ENCODE results near the gene ANKRD26. TPM values are rescaled to one million over a fixed set of nuclear protein-coding genes. Genes with fewer than 3 reads are reported as not detected.

Gene ANKRD26
- total RNA-seq (10 to 100 TPM; 13.8 to 17.6 TPM), polyA plus RNA-seq (ENCODE audit: insufficient read depth, low read depth, low replicate concordance) (1.1 TPM)
- long read RNA-seq, donor 1: 0 reads
- long read RNA-seq, donor 2: 0 reads

DNA sequence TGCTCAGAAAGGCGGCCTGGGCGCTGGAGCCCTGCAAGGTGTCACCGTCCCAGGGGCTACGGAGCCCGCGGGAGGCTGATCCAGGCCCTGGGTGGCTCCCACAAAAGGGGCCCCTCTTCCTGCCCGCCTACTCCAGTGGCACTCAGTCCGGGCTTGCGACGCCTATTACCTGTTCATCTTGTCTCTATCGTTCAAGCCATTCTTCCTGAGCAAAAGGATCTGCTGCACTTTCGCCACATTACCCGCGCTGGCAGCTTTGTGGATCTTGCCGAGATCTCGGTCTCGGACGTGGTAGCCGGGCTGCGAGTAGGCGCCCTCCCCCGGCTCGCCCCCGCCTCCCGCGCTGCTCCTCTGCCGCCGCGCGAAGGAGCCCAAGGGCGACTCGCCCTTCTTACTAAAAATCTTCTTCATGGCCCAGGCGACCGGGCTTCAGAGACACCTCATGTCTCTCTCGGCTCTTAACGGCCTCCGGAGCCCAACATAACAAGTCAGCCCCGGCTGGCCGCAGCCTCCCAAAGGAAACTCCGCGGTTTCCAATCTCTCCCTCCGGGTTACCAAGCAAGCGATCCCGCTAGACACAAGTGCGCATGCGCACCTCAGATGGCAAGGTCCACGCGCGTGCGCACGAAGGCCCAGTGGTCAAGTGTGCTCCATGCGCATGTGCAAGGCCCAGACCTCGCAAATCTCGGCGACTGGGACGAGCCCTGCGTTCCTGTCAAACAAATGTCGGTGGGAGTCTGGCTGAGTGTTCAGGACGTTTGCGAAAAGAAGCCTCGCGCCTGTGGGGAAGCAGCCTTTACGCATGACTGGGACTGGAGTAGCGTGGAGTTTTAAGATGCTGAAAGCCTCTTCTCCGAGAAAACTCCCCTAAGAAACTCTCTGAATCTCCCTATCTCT, at the start of gene ANKRD26:
TSS of gene ANKRD26 (minus strand) at position 579 of the 897 bp plus-strand sequence. CDS start at position 411, 168 bp downstream.
- Histone ChIP-seq H3K9me3 (no peaks in the 10 kb centered on the region), H3K36me3 (ENCODE audit: low read depth, missing control alignments) (no peaks in the 10 kb centered on the region), H3K27ac (peak within 1 kb of the TSS; percentile 82 to 84), H3K4me1 (peaks cover 7% of the 10 kb centered on the region), H3K27me3 (no peaks in the 10 kb centered on the region), H3K4me3 (peak within 1 kb of the TSS; percentile 81 to 82)
- peak; percentile 97 for DNase-seq
- TF ChIP-seq POLR2A (IDR thresholded peaks at IDR 0.05): no peak
- TF ChIP-seq, protein P1, sequence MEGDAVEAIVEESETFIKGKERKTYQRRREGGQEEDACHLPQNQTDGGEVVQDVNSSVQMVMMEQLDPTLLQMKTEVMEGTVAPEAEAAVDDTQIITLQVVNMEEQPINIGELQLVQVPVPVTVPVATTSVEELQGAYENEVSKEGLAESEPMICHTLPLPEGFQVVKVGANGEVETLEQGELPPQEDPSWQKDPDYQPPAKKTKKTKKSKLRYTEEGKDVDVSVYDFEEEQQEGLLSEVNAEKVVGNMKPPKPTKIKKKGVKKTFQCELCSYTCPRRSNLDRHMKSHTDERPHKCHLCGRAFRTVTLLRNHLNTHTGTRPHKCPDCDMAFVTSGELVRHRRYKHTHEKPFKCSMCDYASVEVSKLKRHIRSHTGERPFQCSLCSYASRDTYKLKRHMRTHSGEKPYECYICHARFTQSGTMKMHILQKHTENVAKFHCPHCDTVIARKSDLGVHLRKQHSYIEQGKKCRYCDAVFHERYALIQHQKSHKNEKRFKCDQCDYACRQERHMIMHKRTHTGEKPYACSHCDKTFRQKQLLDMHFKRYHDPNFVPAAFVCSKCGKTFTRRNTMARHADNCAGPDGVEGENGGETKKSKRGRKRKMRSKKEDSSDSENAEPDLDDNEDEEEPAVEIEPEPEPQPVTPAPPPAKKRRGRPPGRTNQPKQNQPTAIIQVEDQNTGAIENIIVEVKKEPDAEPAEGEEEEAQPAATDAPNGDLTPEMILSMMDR (IDR thresholded peaks at IDR 0.05): peak in 1 of 3 experiments; percentile 4
- 0 to 1% methylated on average over 46 to 65 of the region's 65 CpGs for WGBS, 2 donors
- intact Hi-C loops (cut with DNase I; ENCODE audit: low total_unique reads): no loop called here

DNA sequence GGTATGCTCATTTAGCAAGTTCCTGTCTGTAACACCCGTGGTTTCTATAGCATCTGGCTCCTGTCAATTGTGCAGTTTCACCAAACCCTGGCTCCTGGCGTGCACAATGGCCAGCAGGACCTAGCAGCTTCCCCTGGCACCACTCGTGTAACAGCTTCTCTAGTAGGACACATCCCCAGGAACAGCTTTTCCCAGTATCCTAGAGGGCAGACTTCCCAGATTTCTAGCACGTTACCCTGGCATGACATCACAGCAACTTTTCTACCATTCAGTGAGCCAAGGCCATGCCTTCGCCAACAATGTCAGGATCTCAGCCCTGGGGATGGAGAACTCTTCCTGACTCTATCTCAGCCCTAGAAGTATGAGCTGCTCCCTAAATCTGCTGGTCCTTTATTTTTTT, 47.4 kb upstream of the ANKRD26 start:
- Histone ChIP-seq H3K27ac (no peak overlapping the region), H3K9me3 (no peaks in the 10 kb centered on the region), H3K36me3 (ENCODE audit: low read depth, missing control alignments) (no peaks in the 10 kb centered on the region), H3K27me3 (no peaks in the 10 kb centered on the region), H3K4me3 (no peak overlapping the region), H3K4me1 (peaks cover 4% of the 10 kb centered on the region)
- TF ChIP-seq, protein P1 (IDR thresholded peaks at IDR 0.05): no peak
- no peak for TF ChIP-seq POLR2A (IDR thresholded peaks at IDR 0.05)
- DNase-seq: no peak
- WGBS, 2 donors: 84 to 85% methylated on average over 5 of the region's 5 CpGs
- intact Hi-C loops (cut with DNase I; ENCODE audit: low total_unique reads): no loop called here

DNA sequence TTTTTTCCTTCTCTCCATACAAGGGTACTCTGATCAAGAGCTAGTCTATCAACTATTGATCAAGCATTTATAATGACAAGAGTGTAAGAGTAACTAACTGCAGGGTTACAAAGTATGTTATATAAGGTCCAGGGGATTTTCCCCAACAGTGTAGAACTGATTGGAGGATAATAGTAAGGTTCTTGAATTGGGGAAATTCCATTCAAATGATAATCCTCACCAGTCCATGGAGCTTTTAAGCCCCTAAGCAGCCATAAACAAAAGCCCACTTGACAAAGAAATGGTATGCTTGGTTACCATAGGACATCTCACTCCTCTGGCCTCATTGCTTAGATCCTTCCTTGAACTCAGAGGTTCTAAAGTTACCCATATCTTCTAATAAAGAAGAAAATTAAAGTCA, 45.6 kb upstream of the ANKRD26 start:
- Histone ChIP-seq H3K9me3 (no peaks in the 10 kb centered on the region), H3K27me3 (no peaks in the 10 kb centered on the region), H3K27ac (no peak overlapping the region), H3K4me1 (no peaks in the 10 kb centered on the region), H3K36me3 (ENCODE audit: low read depth, missing control alignments) (no peaks in the 10 kb centered on the region), H3K4me3 (no peak overlapping the region)
- DNase-seq: no peak
- intact Hi-C loops (cut with DNase I; ENCODE audit: low total_unique reads): no loop called here
- TF ChIP-seq POLR2A (IDR thresholded peaks at IDR 0.05): no peak
- TF ChIP-seq, protein P1 (IDR thresholded peaks at IDR 0.05): no peak

DNA sequence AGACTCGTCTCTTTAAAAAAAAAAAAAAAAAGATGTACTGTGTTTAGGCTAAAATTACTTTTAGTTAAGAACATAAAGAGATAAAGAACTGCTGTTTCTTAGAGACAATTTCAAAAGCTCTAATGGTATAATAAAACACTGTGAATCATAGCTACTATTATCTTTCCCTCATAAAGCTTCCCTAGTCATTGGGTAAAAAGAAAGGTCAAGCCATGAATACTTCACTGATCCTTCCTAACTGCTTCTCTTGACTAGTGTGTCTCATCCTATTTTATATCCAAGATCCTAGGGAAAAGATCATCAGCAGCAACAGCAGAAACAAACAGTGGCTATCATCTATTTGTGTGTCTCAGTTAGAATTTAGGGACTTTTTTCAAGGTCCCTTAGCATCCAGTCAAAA, 43.4 kb upstream of the ANKRD26 start:
- intact Hi-C loops (cut with DNase I; ENCODE audit: low total_unique reads): no loop called here
- no peaks in the 10 kb centered on the region for H3K36me3 ChIP-seq (ENCODE audit: low read depth, missing control alignments)
- WGBS, 2 donors: 90 to 91% methylated on average over 1 of the region's 1 CpG
- no peak overlapping the region for H3K27ac ChIP-seq
- no peak for DNase-seq
- no peak overlapping the region for H3K4me3 ChIP-seq
- TF ChIP-seq, protein P1 (IDR thresholded peaks at IDR 0.05): no peak
- TF ChIP-seq POLR2A (IDR thresholded peaks at IDR 0.05): no peak
- no peaks in the 10 kb centered on the region for H3K4me1 ChIP-seq
- no peaks in the 10 kb centered on the region for H3K27me3 ChIP-seq
- H3K9me3 ChIP-seq: no peaks in the 10 kb centered on the region

Data from testis (tissue), 5 donors.